HCT116 (cell line): ENCODE measurements around the gene OLFML3. TPM values are rescaled to one million over a fixed set of nuclear protein-coding genes. Genes with fewer than 3 reads are reported as not detected.

Experiments used
- ATAC-seq: fragments of 200-7000 bp; cut with Tn5 transposase; 2 replicates; pipeline ENCODE4 v1.9.1; 2020; ENCODE audit warnings: mild to moderate bottlenecking, moderate library complexity
- BruUV-seq: library from RNA; stranded (reverse); fragments of 400-500 nt; replicated peaks from 2 replicates; lab custom pipeline; 2021; lab: Mats Ljungman, UMichigan
- CTCF ChIA-PET: fragments of 300-600 bp; sonication (Branson Sonifier 250); formaldehyde crosslinking; loops from one replicate; lab custom pipeline; 2021; ENCODE audit warnings: antibody characterized with exemption; lab: Charles Lee
- POLR2A ChIA-PET: fragments of 300-600, 350-600 bp; sonication (Branson Sonifier 250); formaldehyde crosslinking; loops from one replicate; lab custom pipeline; 2021; ENCODE audit warnings: antibody characterized with exemption; lab: Charles Lee
- RAD21 ChIA-PET, 2 experiments: fragments of 300-600 bp; sonication (Branson Sonifier 250); formaldehyde crosslinking; loops; one replicate each; lab custom pipeline; 2023; ENCODE audit warnings: low total read pairs in 2 of 2; ENCODE audit not compliant: uncharacterized antibody in 2 of 2, unreplicated experiment in 2 of 2, low non-redundant PET in 1 of 2; lab: Charles Lee
- DNase-seq: peaks from one replicate; pipeline ENCODE4 v3.0.0-alpha.2; 2010; ENCODE audit warnings: low read depth, low spot score
- H2AFZ ChIP-seq: fragments of 200-600 bp; shearing (Covaris generic), sonication (generic); 2 replicates; pipeline ENCODE4 v1.6.1; 2017; ENCODE audit warnings: low read depth, mixed run types, mixed read lengths, antibody characterized with exemption, low read length; ENCODE audit not compliant: poor library complexity, severe bottlenecking
- H3K27ac ChIP-seq: 2 replicates; pipeline ENCODE4 v1.5.1; 2012; ENCODE audit warnings: low read depth, low read length
- H3K27me3 ChIP-seq: fragments of 200-600 bp; sonication (generic); 2 replicates; pipeline ENCODE4 v1.6.1; 2016; ENCODE audit warnings: mixed run types, low read length, mixed read lengths; ENCODE audit not compliant: insufficient read depth
- H3K36me3 ChIP-seq, 2 experiments: fragments of 200-500 bp in 1 of 2; fragments of 200-600 bp in 1 of 2; sonication (Bioruptor generic) in 1 of 2; sonication (generic) in 1 of 2; 2 replicates each; pipeline versions ENCODE4 v1.5.1 to v1.6.1; 2014 to 2016; ENCODE audit warnings: low read length in 2 of 2, inconsistent platforms in 1 of 2, mixed read lengths in 1 of 2, mixed run types in 1 of 2; ENCODE audit not compliant: insufficient read depth in 2 of 2, control insufficient read depth in 1 of 2
- H3K4me1 ChIP-seq, 2 experiments: fragments of 200-600 bp in 1 of 2; sonication (generic) in 1 of 2; 2 replicates each; pipeline versions ENCODE4 v1.5.1 to v1.6.1; 2012 to 2017; ENCODE audit warnings: low read length in 2 of 2, inconsistent platforms in 1 of 2, mild to moderate bottlenecking in 1 of 2, mixed read lengths in 1 of 2, mixed run types in 1 of 2, moderate library complexity in 1 of 2; ENCODE audit not compliant: insufficient read depth in 2 of 2, control insufficient read depth in 1 of 2
- H3K4me2 ChIP-seq: fragments of 200-600 bp; sonication (generic); 2 replicates; pipeline ENCODE4 v1.6.1; 2017; ENCODE audit warnings: mixed run types, low read length, mixed read lengths
- H3K4me3 ChIP-seq, 2 experiments: fragments of 200-600 bp in 1 of 2; sonication (generic) in 1 of 2; replicated peaks in 1 of 2; 2 replicates each; pipeline ENCODE4 v1.5.1; 2011 to 2016; ENCODE audit warnings: low read length in 2 of 2, control low read depth in 1 of 2, low read depth in 1 of 2, mild to moderate bottlenecking in 1 of 2, mixed read lengths in 1 of 2, mixed run types in 1 of 2
- H3K79me2 ChIP-seq: fragments of 200-600 bp; sonication (generic); 2 replicates; pipeline ENCODE4 v1.6.1; 2017; ENCODE audit warnings: mild to moderate bottlenecking, mixed run types, low read length, moderate library complexity, mixed read lengths; ENCODE audit not compliant: insufficient read depth
- H3K9ac ChIP-seq: fragments of 200-600 bp; sonication (generic); 2 replicates; pipeline ENCODE4 v1.6.1; 2016; ENCODE audit warnings: low read length, mixed read lengths
- H3K9me2 ChIP-seq: fragments of 200-600 bp; sonication (generic), shearing (Covaris generic); 2 replicates; pipeline ENCODE4 v1.6.1; 2017; ENCODE audit warnings: mixed run types, mild to moderate bottlenecking, moderate library complexity; ENCODE audit not compliant: insufficient read depth
- H3K9me3 ChIP-seq, 2 experiments: fragments of 200-500 bp in 1 of 2; fragments of 200-600 bp in 1 of 2; sonication (Bioruptor generic) in 1 of 2; sonication (generic) in 1 of 2; 2 replicates each; pipeline ENCODE4 v1.6.1; 2014 to 2017; ENCODE audit warnings: low read length in 2 of 2, mixed read lengths in 2 of 2, inconsistent platforms in 1 of 2, low read depth in 1 of 2, mild to moderate bottlenecking in 1 of 2, mixed run types in 1 of 2, moderate library complexity in 1 of 2; ENCODE audit not compliant: control insufficient read depth in 1 of 2, insufficient read depth in 1 of 2
- H4K20me1 ChIP-seq: fragments of 200-600 bp; sonication (generic), shearing (Covaris generic); 2 replicates; pipeline ENCODE4 v1.6.1; 2017; ENCODE audit warnings: mixed run types, mild to moderate bottlenecking, moderate library complexity; ENCODE audit not compliant: insufficient read depth
- CBX3 ChIP-seq: IDR thresholded peaks from 2 replicates; pipeline ENCODE4 v1.6.1; 2012; ENCODE audit warnings: low read depth
- CEBPB ChIP-seq: IDR thresholded peaks from 2 replicates; pipeline ENCODE4 v1.6.1; 2012; ENCODE audit warnings: low read depth
- ELF1 ChIP-seq: IDR thresholded peaks from 2 replicates; pipeline ENCODE4 v1.6.1; 2012; ENCODE audit warnings: low read depth, borderline replicate concordance
- EZH2 ChIP-seq: fragments of 200-600 bp; sonication (generic); IDR thresholded peaks from 2 replicates; pipeline ENCODE4 v1.6.1; 2017; ENCODE audit warnings: antibody characterized with exemption, mixed run types
- FOSL1 ChIP-seq: IDR thresholded peaks from 2 replicates; pipeline ENCODE4 v1.6.1; 2012; ENCODE audit warnings: low read depth
- JUND ChIP-seq: IDR thresholded peaks from 2 replicates; pipeline ENCODE4 v1.6.1; 2012
- POLR2A ChIP-seq: IDR thresholded peaks from 2 replicates; pipeline ENCODE4 v1.7.0; 2011; ENCODE audit warnings: borderline replicate concordance; ENCODE audit not compliant: insufficient read depth, insufficient read length; ENCODE audit errors: extremely low read depth
- POLR2AphosphoS5 ChIP-seq: IDR thresholded peaks from 2 replicates; pipeline ENCODE4 v1.6.1; 2011; ENCODE audit warnings: mild to moderate bottlenecking, low read depth, low read length, moderate library complexity
- SIN3A ChIP-seq: IDR thresholded peaks from 2 replicates; pipeline ENCODE4 v1.6.1; 2012; ENCODE audit warnings: low read depth
- SP1 ChIP-seq: IDR thresholded peaks from 2 replicates; pipeline ENCODE4 v1.6.1; 2012; ENCODE audit warnings: low read depth
- YY1 ChIP-seq: IDR thresholded peaks from 2 replicates; pipeline ENCODE4 v1.6.1; 2011; ENCODE audit warnings: low read length, low read depth, moderate library complexity, mild to moderate bottlenecking; ENCODE audit not compliant: insufficient replicate concordance; ENCODE audit errors: extremely low read depth
- ZNF274 ChIP-seq: fragments of 200-500 bp; sonication (Bioruptor generic); IDR thresholded peaks from 2 replicates; pipeline ENCODE4 v1.6.1; 2014; ENCODE audit warnings: mild to moderate bottlenecking, low read depth, low read length, inconsistent platforms
- intact Hi-C: fragments of 100-400 bp; cut with micrococcal nuclease; formaldehyde crosslinking; loops from 2 replicates; pipeline ENCODE4 v1.10.0; 2022
- total RNA-seq: library from RNA; stranded (reverse); gene quantifications from one replicate; pipeline ENCODE4 v1.2.1, GENCODE V29; 2021; ENCODE audit not compliant: unreplicated experiment
- TF ChIP-seq, protein P1 (sequence below): IDR thresholded peaks from 2 replicates; pipeline ENCODE4 v1.6.1; 2011; ENCODE audit warnings: mild to moderate bottlenecking, low read length, moderate library complexity; ENCODE audit not compliant: insufficient replicate concordance; ENCODE audit errors: extremely low read depth
- TF ChIP-seq, protein P2 (sequence below): IDR thresholded peaks from 2 replicates; pipeline ENCODE4 v1.6.1; 2012; ENCODE audit warnings: low read depth
- TF ChIP-seq, protein P3 (sequence below), 3 experiments: fragments of 200-600 bp in 1 of 3; sonication (generic) in 1 of 3; IDR thresholded peaks in 2 of 3; conservative IDR thresholded peaks in 1 of 3; 2 replicates each; pipeline ENCODE4 v1.5.1; 2012 to 2017; ENCODE audit warnings: low read depth in 2 of 3, low read length in 2 of 3, antibody characterized with exemption in 1 of 3, borderline replicate concordance in 1 of 3, control low read depth in 1 of 3, mild to moderate bottlenecking in 1 of 3, mixed read lengths in 1 of 3, mixed run types in 1 of 3, moderate library complexity in 1 of 3; ENCODE audit not compliant: insufficient read depth in 1 of 3
- TF ChIP-seq, protein P4 (sequence below): IDR thresholded peaks from 2 replicates; pipeline ENCODE4 v1.6.1; 2012
- TF ChIP-seq, protein P5 (sequence below): IDR thresholded peaks from 2 replicates; pipeline ENCODE4 v1.6.1; 2012

OLFML3 gene
- total RNA-seq, 1 experiment from 2014 or later: 0.25 TPM

DNA sequence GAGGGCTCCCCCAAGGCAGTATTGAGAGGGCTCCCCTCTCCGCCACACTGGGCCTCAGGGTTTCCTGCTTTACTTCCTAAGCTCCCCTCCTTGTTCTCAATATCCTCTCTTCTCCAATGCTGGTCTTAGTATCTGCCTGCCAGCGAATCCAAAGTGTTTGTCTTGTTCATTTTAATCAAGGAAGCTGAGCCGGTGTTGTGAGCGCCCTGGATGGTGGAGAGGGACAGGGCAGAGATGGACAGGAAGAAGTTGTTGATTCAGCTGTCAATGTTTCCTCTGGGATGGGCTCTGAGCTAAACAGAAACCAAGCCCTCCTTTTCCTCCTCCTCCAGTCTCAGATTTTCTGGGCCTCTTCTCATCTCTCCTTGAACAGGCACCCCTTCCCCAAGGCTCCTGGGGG is 5.4 kb downstream of the OLFML3 start:
- intact Hi-C loops: no loop called here
- Histone ChIP-seq H4K20me1 (no peaks in the 10 kb centered on the region), H3K36me3 (no peaks in the 10 kb centered on the region), H2AFZ (no peak overlapping the region), H3K4me3 (no peak overlapping the region), H3K4me2 (no peak overlapping the region), H3K79me2 (no peaks in the 10 kb centered on the region), H3K27ac (no peak overlapping the region), H3K27me3 (no peaks in the 10 kb centered on the region), H3K9ac (no peak overlapping the region), H3K4me1 (no peaks in the 10 kb centered on the region), H3K9me2 (no peaks in the 10 kb centered on the region), H3K9me3 (no peaks in the 10 kb centered on the region)
- TF ChIP-seq YY1 (no peak), EZH2 (no peak), CEBPB (no peak), FOSL1 (no peak), POLR2A (no peak), ELF1 (no peak), SIN3A (no peak), SP1 (no peak), JUND (no peak), POLR2AphosphoS5 (no peak), ZNF274 (no peak), CBX3 (no peak)
- TF ChIP-seq, protein P1, sequence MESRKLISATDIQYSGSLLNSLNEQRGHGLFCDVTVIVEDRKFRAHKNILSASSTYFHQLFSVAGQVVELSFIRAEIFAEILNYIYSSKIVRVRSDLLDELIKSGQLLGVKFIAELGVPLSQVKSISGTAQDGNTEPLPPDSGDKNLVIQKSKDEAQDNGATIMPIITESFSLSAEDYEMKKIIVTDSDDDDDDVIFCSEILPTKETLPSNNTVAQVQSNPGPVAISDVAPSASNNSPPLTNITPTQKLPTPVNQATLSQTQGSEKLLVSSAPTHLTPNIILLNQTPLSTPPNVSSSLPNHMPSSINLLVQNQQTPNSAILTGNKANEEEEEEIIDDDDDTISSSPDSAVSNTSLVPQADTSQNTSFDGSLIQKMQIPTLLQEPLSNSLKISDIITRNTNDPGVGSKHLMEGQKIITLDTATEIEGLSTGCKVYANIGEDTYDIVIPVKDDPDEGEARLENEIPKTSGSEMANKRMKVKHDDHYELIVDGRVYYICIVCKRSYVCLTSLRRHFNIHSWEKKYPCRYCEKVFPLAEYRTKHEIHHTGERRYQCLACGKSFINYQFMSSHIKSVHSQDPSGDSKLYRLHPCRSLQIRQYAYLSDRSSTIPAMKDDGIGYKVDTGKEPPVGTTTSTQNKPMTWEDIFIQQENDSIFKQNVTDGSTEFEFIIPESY: no peak
- TF ChIP-seq, protein P2, sequence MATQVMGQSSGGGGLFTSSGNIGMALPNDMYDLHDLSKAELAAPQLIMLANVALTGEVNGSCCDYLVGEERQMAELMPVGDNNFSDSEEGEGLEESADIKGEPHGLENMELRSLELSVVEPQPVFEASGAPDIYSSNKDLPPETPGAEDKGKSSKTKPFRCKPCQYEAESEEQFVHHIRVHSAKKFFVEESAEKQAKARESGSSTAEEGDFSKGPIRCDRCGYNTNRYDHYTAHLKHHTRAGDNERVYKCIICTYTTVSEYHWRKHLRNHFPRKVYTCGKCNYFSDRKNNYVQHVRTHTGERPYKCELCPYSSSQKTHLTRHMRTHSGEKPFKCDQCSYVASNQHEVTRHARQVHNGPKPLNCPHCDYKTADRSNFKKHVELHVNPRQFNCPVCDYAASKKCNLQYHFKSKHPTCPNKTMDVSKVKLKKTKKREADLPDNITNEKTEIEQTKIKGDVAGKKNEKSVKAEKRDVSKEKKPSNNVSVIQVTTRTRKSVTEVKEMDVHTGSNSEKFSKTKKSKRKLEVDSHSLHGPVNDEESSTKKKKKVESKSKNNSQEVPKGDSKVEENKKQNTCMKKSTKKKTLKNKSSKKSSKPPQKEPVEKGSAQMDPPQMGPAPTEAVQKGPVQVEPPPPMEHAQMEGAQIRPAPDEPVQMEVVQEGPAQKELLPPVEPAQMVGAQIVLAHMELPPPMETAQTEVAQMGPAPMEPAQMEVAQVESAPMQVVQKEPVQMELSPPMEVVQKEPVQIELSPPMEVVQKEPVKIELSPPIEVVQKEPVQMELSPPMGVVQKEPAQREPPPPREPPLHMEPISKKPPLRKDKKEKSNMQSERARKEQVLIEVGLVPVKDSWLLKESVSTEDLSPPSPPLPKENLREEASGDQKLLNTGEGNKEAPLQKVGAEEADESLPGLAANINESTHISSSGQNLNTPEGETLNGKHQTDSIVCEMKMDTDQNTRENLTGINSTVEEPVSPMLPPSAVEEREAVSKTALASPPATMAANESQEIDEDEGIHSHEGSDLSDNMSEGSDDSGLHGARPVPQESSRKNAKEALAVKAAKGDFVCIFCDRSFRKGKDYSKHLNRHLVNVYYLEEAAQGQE: no peak
- TF ChIP-seq, protein P3, sequence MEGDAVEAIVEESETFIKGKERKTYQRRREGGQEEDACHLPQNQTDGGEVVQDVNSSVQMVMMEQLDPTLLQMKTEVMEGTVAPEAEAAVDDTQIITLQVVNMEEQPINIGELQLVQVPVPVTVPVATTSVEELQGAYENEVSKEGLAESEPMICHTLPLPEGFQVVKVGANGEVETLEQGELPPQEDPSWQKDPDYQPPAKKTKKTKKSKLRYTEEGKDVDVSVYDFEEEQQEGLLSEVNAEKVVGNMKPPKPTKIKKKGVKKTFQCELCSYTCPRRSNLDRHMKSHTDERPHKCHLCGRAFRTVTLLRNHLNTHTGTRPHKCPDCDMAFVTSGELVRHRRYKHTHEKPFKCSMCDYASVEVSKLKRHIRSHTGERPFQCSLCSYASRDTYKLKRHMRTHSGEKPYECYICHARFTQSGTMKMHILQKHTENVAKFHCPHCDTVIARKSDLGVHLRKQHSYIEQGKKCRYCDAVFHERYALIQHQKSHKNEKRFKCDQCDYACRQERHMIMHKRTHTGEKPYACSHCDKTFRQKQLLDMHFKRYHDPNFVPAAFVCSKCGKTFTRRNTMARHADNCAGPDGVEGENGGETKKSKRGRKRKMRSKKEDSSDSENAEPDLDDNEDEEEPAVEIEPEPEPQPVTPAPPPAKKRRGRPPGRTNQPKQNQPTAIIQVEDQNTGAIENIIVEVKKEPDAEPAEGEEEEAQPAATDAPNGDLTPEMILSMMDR (IDR thresholded peaks at IDR 0.05 in 2 of 3, conservative IDR thresholded peaks at IDR 0.05 in 1 of 3; ENCODE audit: borderline replicate concordance in 1 of 3, insufficient read depth in 1 of 3, low read depth in 2 of 3, low read length in 2 of 3): no peak
- TF ChIP-seq, protein P4, sequence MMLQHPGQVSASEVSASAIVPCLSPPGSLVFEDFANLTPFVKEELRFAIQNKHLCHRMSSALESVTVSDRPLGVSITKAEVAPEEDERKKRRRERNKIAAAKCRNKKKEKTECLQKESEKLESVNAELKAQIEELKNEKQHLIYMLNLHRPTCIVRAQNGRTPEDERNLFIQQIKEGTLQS: no peak
- TF ChIP-seq, protein P5, sequence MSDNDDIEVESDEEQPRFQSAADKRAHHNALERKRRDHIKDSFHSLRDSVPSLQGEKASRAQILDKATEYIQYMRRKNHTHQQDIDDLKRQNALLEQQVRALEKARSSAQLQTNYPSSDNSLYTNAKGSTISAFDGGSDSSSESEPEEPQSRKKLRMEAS: no peak
- ChIA-PET POLR2A (no interaction called here), CTCF (no interaction called here), RAD21 (no interaction called here)
- no peak for ATAC-seq
- DNase-seq: no peak
- BruUV-seq: no TSS peak
